ENCODE measurements around the gene EVA1C. TPM values are rescaled to one million over a fixed set of nuclear protein-coding genes. Genes with fewer than 3 reads are reported as not detected.

Gene EVA1C
- polyA plus RNA-seq, 1 donor (not counting 4 experiments of a cell fraction or from before 2014, with no cell fraction given), result 15.3 TPM

- no peaks in the 10 kb centered on the region for H3K9me3 ChIP-seq (ENCODE audit: control insufficient read depth, low read depth, low read length)
- no peak overlapping the region for H3K9ac ChIP-seq (ENCODE audit: control insufficient read depth, extremely low read depth, insufficient read depth, low read length)
- no peaks in the 10 kb centered on the region for H3K9me1 ChIP-seq (ENCODE audit: control insufficient read depth, extremely low read depth, insufficient read depth, low read length)
- H3K36me3 ChIP-seq (ENCODE audit: control insufficient read depth in 2 of 2, extremely low read depth in 1 of 2, insufficient read depth in 2 of 2, low read length in 2 of 2), result no peaks in the 10 kb centered on the region
- H3K79me2 ChIP-seq (ENCODE audit: control insufficient read depth, insufficient read depth, low read length), result no peaks in the 10 kb centered on the region
- H3K27ac ChIP-seq (ENCODE audit: control insufficient read depth, insufficient read depth, low read length), result no peak overlapping the region
- H3K4me1 ChIP-seq (ENCODE audit: control insufficient read depth, extremely low read depth, insufficient read depth, low read length), result peaks cover 7% of the 10 kb centered on the region
- no peaks in the 10 kb centered on the region for H4K20me1 ChIP-seq (ENCODE audit: control insufficient read depth, extremely low read depth, insufficient read depth, low read length)
- H3K27me3 ChIP-seq (ENCODE audit: control insufficient read depth, extremely low read depth, insufficient read depth, low read length), result no peaks in the 10 kb centered on the region
- FAIRE-seq (no peak), DNase-seq (ENCODE audit: low read depth, low spot score) (no peak)
- dilution Hi-C loops (cut with MboI; ENCODE audit: extremely low pct_ligation_motif_present, low sequenced_read_pairs), result no loop called here
- H3K4me2 ChIP-seq (ENCODE audit: control insufficient read depth, extremely low read depth, insufficient read depth, low read depth, low read length), result no peak overlapping the region
- TF ChIP-seq CTCF (optimal IDR thresholded peaks at IDR 0.05 in 1 of 3, IDR thresholded peaks at IDR 0.05 in 1 of 3, conservative IDR thresholded peaks at IDR 0.05 in 1 of 3; ENCODE audit: extremely low read depth in 1 of 3, insufficient read depth in 2 of 3, low read length in 3 of 3), result no peak
- TF ChIP-seq EZH2 (IDR thresholded peaks at IDR 0.05; ENCODE audit: low read length), result no peak
- H2AFZ ChIP-seq (ENCODE audit: control insufficient read depth, low read length), result no peak overlapping the region
- H3K4me3 ChIP-seq (ENCODE audit: control insufficient read depth in 2 of 3, extremely low read depth in 1 of 3, insufficient read depth in 2 of 3, low read depth in 1 of 3, low read length in 3 of 3), result no peak overlapping the region
Observed at GRCh38 chr21:32533611-32534010, 121.1 kb downstream of the EVA1C start.

- Histone ChIP-seq H3K79me2 (ENCODE audit: control insufficient read depth, insufficient read depth, low read length) (no peaks in the 10 kb centered on the region), H3K9me3 (ENCODE audit: control insufficient read depth, low read depth, low read length) (no peaks in the 10 kb centered on the region), H3K27me3 (ENCODE audit: control insufficient read depth, extremely low read depth, insufficient read depth, low read length) (no peaks in the 10 kb centered on the region), H3K4me2 (ENCODE audit: control insufficient read depth, extremely low read depth, insufficient read depth, low read depth, low read length) (no peak overlapping the region), H3K4me3 (ENCODE audit: control insufficient read depth in 2 of 3, extremely low read depth in 1 of 3, insufficient read depth in 2 of 3, low read depth in 1 of 3, low read length in 3 of 3) (no peak overlapping the region), H4K20me1 (ENCODE audit: control insufficient read depth, extremely low read depth, insufficient read depth, low read length) (no peaks in the 10 kb centered on the region), H3K9me1 (ENCODE audit: control insufficient read depth, extremely low read depth, insufficient read depth, low read length) (no peaks in the 10 kb centered on the region), H3K4me1 (ENCODE audit: control insufficient read depth, extremely low read depth, insufficient read depth, low read length) (peaks cover 7% of the 10 kb centered on the region), H3K27ac (ENCODE audit: control insufficient read depth, insufficient read depth, low read length) (no peak overlapping the region), H3K36me3 (ENCODE audit: control insufficient read depth in 2 of 2, extremely low read depth in 1 of 2, insufficient read depth in 2 of 2, low read length in 2 of 2) (no peaks in the 10 kb centered on the region), H2AFZ (ENCODE audit: control insufficient read depth, low read length) (no peak overlapping the region), H3K9ac (ENCODE audit: control insufficient read depth, extremely low read depth, insufficient read depth, low read length) (no peak overlapping the region)
- dilution Hi-C loops (cut with MboI; ENCODE audit: extremely low pct_ligation_motif_present, low sequenced_read_pairs), result no loop called here
- no peak for FAIRE-seq
- no peak for DNase-seq (ENCODE audit: low read depth, low spot score)
- TF ChIP-seq CTCF (optimal IDR thresholded peaks at IDR 0.05 in 1 of 3, IDR thresholded peaks at IDR 0.05 in 1 of 3, conservative IDR thresholded peaks at IDR 0.05 in 1 of 3; ENCODE audit: extremely low read depth in 1 of 3, insufficient read depth in 2 of 3, low read length in 3 of 3) (no peak), EZH2 (IDR thresholded peaks at IDR 0.05; ENCODE audit: low read length) (no peak)
Observed at GRCh38 chr21:32534113-32534512, 121.6 kb downstream of the EVA1C start.

All from keratinocyte (primary cell).